NB4 (cell line): ENCODE data around the gene RCVRN.

Experiments
- DNase-seq: peaks from one replicate; pipeline ENCODE4 v3.0.0; 2010; ENCODE audit warnings: low read depth
- H3K4me3 ChIP-seq: one replicate; pipeline ENCODE4 v1.5.1; 2011; ENCODE audit warnings: mild to moderate bottlenecking, low read depth, low read length, moderate library complexity
- CTCF ChIP-seq: IDR thresholded peaks from one replicate; pipeline ENCODE4 v1.5.1; 2012; ENCODE audit warnings: low read depth, low read length
- MAX ChIP-seq: IDR thresholded peaks from 2 replicates; pipeline ENCODE4 v1.6.1; 2011; ENCODE audit warnings: low read depth, low read length
- MYC ChIP-seq: IDR thresholded peaks from 2 replicates; pipeline ENCODE4 v1.6.1; 2011; ENCODE audit warnings: low read depth, low read length
- POLR2A ChIP-seq: IDR thresholded peaks from 2 replicates; pipeline ENCODE4 v1.6.1; 2011; ENCODE audit warnings: mild to moderate bottlenecking; ENCODE audit not compliant: insufficient read length; ENCODE audit errors: extremely low read depth

Gene RCVRN

GRCh38 chr17:9918804-9919352 is 13.8 kb upstream of the RCVRN start:
- TF ChIP-seq MYC (no peak), POLR2A (no peak), MAX (no peak), CTCF (no peak)
- no peak overlapping the region for H3K4me3 ChIP-seq
- no peak for DNase-seq

- TF ChIP-seq MYC (no peak), MAX (no peak), POLR2A (no peak), CTCF (no peak)
Measured at GRCh38 chr17:9918352-9918751, 13.3 kb upstream of the RCVRN start.

GRCh38 chr17:9917801-9918200 is 12.7 kb upstream of the RCVRN start:
- no peak overlapping the region for H3K4me3 ChIP-seq
- no peak for DNase-seq
- TF ChIP-seq POLR2A: no peak
- no peak for TF ChIP-seq MAX
- TF ChIP-seq MYC: no peak
- TF ChIP-seq CTCF: no peak

More at GRCh38 chr17:9918352-9918751, 13.3 kb upstream of the RCVRN start:
- no peak overlapping the region for H3K4me3 ChIP-seq
- DNase-seq: no peak

GRCh38 chr17:9917131-9917530 is 12.1 kb upstream of the RCVRN start:
- DNase-seq: no peak
- TF ChIP-seq MAX (no peak), MYC (no peak), CTCF (no peak), POLR2A (no peak)
- no peak overlapping the region for H3K4me3 ChIP-seq

GRCh38 chr17:9916108-9916507 is 11.0 kb upstream of the RCVRN start:
- no peak for DNase-seq
- TF ChIP-seq CTCF (no peak), POLR2A (no peak), MAX (no peak), MYC (no peak)
- no peak overlapping the region for H3K4me3 ChIP-seq

GRCh38 chr17:9913476-9913875 is 8.4 kb upstream of the RCVRN start:
- H3K4me3 ChIP-seq: no peak overlapping the region
- no peak for DNase-seq
- TF ChIP-seq MYC: no peak
- TF ChIP-seq POLR2A: no peak
- TF ChIP-seq CTCF: no peak
- no peak for TF ChIP-seq MAX
